HEK293 (cell line): Measurements from ENCODE around the gene DLEC1.

Experiments used
- CTCF ChIA-PET: fragments of 350-600 bp; formaldehyde crosslinking; extraction: SDS; loops from one replicate; lab custom pipeline; 2021; ENCODE audit warnings: antibody characterized with exemption; lab: Yijun Ruan, JAX
- POLR2A ChIA-PET: fragments of 300-600 bp; formaldehyde crosslinking; extraction: SDS; loops from one replicate; lab custom pipeline; 2020; ENCODE audit warnings: antibody characterized with exemption, inconsistent platforms; lab: Yijun Ruan, JAX
- H3K27ac ChIP-seq: fragments of 200-500 bp; sonication (Bioruptor generic); 2 replicates; pipeline ENCODE4 v1.5.1; 2014; ENCODE audit warnings: low read depth, low read length, control low read depth, inconsistent platforms; ENCODE audit errors: extremely low read depth
- H3K36me3 ChIP-seq, 2 experiments: fragments of 200-500 bp in 1 of 2; sonication (Bioruptor generic) in 1 of 2; 1 replicate in 1 of 2; 2 replicates in 1 of 2; pipeline ENCODE4 v1.5.1; 2014 to 2017; ENCODE audit warnings: inconsistent platforms in 2 of 2, low read length in 2 of 2; ENCODE audit not compliant: control insufficient read depth in 2 of 2, insufficient read depth in 1 of 2
- H3K4me1 ChIP-seq: fragments of 200-500 bp; sonication (Bioruptor generic); 2 replicates; pipeline ENCODE4 v1.5.1; 2014; ENCODE audit warnings: mild to moderate bottlenecking, low read length, inconsistent platforms; ENCODE audit not compliant: control insufficient read depth, insufficient read depth
- H3K4me3 ChIP-seq: 2 replicates; pipeline ENCODE4 v1.5.1; 2011; ENCODE audit warnings: low read depth, mild to moderate bottlenecking, control low read depth, low read length, moderate library complexity
- H3K9me3 ChIP-seq: fragments of 200-500 bp; sonication (Bioruptor generic); 2 replicates; pipeline ENCODE4 v1.5.1; 2014; ENCODE audit warnings: low read depth, low read length, inconsistent platforms; ENCODE audit not compliant: control insufficient read depth, insufficient read depth
- EGR2 ChIP-seq: fragments of 450-650 bp; formaldehyde crosslinking; IDR thresholded peaks from 2 replicates; pipeline ENCODE4 v1.5.1; 2016; ENCODE audit warnings: low read depth, missing biosample characterization, missing genetic modification characterization
- IKZF3 ChIP-seq: fragments of 450-650 bp; IDR thresholded peaks from 2 replicates; pipeline ENCODE4 v1.5.0; 2018; ENCODE audit warnings: missing biosample characterization, mild to moderate bottlenecking, missing genetic modification characterization, moderate library complexity
- PRDM2 ChIP-seq: fragments of 450-650 bp; formaldehyde crosslinking; IDR thresholded peaks from 2 replicates; pipeline ENCODE4 v1.5.1; 2016; ENCODE audit warnings: missing biosample characterization, missing genetic modification characterization, borderline replicate concordance
- SETDB1 ChIP-seq: IDR thresholded peaks from one replicate; pipeline ENCODE4 v1.6.1; 2017; ENCODE audit warnings: mild to moderate bottlenecking, low read length, moderate library complexity, mixed read lengths; ENCODE audit not compliant: insufficient read length
- ZBTB26 ChIP-seq: fragments of 450-650 bp; formaldehyde crosslinking; optimal IDR thresholded peaks from 2 replicates; pipeline ENCODE3; 2016; ENCODE audit warnings: missing biosample characterization, mild to moderate bottlenecking, missing genetic modification characterization
- ZNF121 ChIP-seq: fragments of 450-650 bp; formaldehyde crosslinking; IDR thresholded peaks from 2 replicates; pipeline ENCODE4 v1.5.1; 2016; ENCODE audit warnings: missing biosample characterization, missing genetic modification characterization
- ZNF37A ChIP-seq: fragments of 450-650 bp; IDR thresholded peaks from 2 replicates; pipeline ENCODE4 v1.5.1; 2018; ENCODE audit warnings: missing biosample characterization, missing genetic modification characterization
- ZNF423 ChIP-seq: fragments of 450-650 bp; formaldehyde crosslinking; IDR thresholded peaks from 2 replicates; pipeline ENCODE4 v1.5.1; 2016; ENCODE audit warnings: missing biosample characterization, missing genetic modification characterization
- ZNF585B ChIP-seq: fragments of 450-650 bp; formaldehyde crosslinking; IDR thresholded peaks from 2 replicates; pipeline ENCODE4 v1.5.1; 2016; ENCODE audit warnings: missing biosample characterization, missing genetic modification characterization
- ZNF624 ChIP-seq: fragments of 450-650 bp; formaldehyde crosslinking; IDR thresholded peaks from 2 replicates; pipeline ENCODE4 v1.5.1; 2017; ENCODE audit warnings: missing biosample characterization, missing genetic modification characterization
- ZNF629 ChIP-seq: fragments of 450-650 bp; formaldehyde crosslinking; IDR thresholded peaks from 2 replicates; pipeline ENCODE4 v1.5.1; 2017; ENCODE audit warnings: missing biosample characterization, missing genetic modification characterization
- ZNF792 ChIP-seq: fragments of 450-650 bp; formaldehyde crosslinking; IDR thresholded peaks from 2 replicates; pipeline ENCODE4 v1.5.1; 2016; ENCODE audit warnings: missing biosample characterization, missing genetic modification characterization
- TF ChIP-seq, protein P1 (sequence below): fragments of 450-650 bp; formaldehyde crosslinking; IDR thresholded peaks from 2 replicates; pipeline ENCODE4 v1.5.1; 2016; ENCODE audit warnings: missing biosample characterization, missing genetic modification characterization
- TF ChIP-seq, protein P2 (sequence below): fragments of 450-650 bp; formaldehyde crosslinking; IDR thresholded peaks from 2 replicates; pipeline ENCODE4 v1.5.1; 2017; ENCODE audit warnings: missing biosample characterization, missing genetic modification characterization

The DLEC1 gene

DNA sequence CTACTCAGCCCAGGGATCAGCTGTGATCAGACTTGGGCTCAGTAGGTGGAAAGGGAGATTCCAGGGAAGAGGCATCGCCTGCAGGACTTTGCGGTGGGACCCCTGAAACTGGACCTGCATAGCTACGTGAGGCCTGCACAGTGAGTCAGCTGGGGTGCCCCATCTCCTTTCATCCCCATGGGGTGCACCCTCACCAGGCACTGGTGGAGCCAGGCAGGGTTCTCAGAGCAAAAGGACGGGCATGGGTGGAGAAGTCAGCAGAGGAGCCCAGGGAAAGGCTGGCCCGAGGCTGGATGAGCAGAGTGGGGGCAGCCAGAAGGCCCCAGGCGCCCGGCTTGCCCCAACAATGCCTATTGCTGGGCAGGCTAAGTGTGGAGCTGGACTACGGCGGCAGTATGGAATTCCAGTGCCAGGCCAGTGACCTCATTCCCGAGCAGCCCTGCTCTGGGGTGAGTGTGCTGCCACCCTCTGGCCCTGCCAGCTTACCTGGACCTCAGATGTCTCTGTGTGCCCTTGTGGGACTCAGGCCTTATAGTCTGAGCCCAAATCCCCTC, 78.2 kb downstream of the DLEC1 start:
- TF ChIP-seq ZNF121 (tag by site-specific recombination) (no peak), ZNF585B (tag by site-specific recombination) (no peak), ZNF624 (tag by site-specific recombination) (no peak), ZNF792 (tag by site-specific recombination) (no peak), PRDM2 (tag by site-specific recombination) (no peak), SETDB1 (no peak), IKZF3 (tag by site-specific recombination) (no peak), ZNF423 (tag by site-specific recombination) (no peak), EGR2 (no peak), ZBTB26 (tag by site-specific recombination) (no peak), ZNF37A (no peak), ZNF629 (no peak)
- TF ChIP-seq, protein P1, sequence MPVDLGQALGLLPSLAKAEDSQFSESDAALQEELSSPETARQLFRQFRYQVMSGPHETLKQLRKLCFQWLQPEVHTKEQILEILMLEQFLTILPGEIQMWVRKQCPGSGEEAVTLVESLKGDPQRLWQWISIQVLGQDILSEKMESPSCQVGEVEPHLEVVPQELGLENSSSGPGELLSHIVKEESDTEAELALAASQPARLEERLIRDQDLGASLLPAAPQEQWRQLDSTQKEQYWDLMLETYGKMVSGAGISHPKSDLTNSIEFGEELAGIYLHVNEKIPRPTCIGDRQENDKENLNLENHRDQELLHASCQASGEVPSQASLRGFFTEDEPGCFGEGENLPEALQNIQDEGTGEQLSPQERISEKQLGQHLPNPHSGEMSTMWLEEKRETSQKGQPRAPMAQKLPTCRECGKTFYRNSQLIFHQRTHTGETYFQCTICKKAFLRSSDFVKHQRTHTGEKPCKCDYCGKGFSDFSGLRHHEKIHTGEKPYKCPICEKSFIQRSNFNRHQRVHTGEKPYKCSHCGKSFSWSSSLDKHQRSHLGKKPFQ (tag by site-specific recombination): no peak
- TF ChIP-seq, protein P2, sequence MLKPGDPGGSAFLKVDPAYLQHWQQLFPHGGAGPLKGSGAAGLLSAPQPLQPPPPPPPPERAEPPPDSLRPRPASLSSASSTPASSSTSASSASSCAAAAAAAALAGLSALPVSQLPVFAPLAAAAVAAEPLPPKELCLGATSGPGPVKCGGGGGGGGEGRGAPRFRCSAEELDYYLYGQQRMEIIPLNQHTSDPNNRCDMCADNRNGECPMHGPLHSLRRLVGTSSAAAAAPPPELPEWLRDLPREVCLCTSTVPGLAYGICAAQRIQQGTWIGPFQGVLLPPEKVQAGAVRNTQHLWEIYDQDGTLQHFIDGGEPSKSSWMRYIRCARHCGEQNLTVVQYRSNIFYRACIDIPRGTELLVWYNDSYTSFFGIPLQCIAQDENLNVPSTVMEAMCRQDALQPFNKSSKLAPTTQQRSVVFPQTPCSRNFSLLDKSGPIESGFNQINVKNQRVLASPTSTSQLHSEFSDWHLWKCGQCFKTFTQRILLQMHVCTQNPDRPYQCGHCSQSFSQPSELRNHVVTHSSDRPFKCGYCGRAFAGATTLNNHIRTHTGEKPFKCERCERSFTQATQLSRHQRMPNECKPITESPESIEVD (tag by site-specific recombination): no peak
- CTCF ChIA-PET: interaction anchor here (1.1 to 2.5 kb wide), 3 partner anchors 11 to 229 kb away, joined by 3 to 11 read pairs (median 5); partner anchors contain the start of gene XYLB
- POLR2A ChIA-PET: interaction anchor here (0.5 to 2.9 kb wide), 4 partner anchors 11 to 103 kb away, joined by 3 to 11 read pairs (median 4); partner anchors contain the start of genes ACAA1 and OXSR1

More for the DNA sequence above, 78.2 kb downstream of the DLEC1 start:
- H3K27ac ChIP-seq: no peak overlapping the region
- no peak overlapping the region for H3K4me3 ChIP-seq
- H3K36me3 ChIP-seq: peaks cover 0 to 27% of the 10 kb centered on the region in 2 experiments; a peak in 1 of 3 replicates
- H3K4me1 ChIP-seq: no peaks in the 10 kb centered on the region
- H3K9me3 ChIP-seq: no peaks in the 10 kb centered on the region
